Measurements from ENCODE around the gene GTF2A1.

GTF2A1 gene

DNA sequence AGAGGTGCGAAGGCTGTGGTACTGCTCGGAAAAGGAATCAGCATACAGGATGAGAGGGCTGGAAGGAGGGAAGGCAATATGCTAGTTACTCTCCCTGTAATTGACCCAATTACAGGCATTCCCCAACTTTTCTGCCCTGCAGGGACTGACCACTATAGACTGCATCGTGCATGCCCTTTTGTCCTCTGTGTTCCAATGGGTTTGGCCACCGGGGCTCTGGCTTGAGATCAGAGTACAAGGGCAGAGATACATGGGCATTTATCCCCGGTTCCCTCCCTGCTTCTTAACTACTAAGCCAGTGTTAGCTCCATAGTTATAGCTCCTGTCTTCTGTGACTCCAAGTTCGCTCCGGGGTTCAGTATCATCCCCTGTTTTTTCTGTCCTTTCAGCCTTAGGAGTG, 59.7 kb downstream of the GTF2A1 start:
- DNase-seq (ENCODE audit: low spot score): no peak
- in situ Hi-C loops (cut with MboI; ENCODE audit: low pct_unique_long_range_greater_than_20kb, low sequenced_read_pairs, unreplicated experiment): loop anchor here (10.0 kb wide), 1 partner anchor 176 kb away; no protein-coding TSS in a partner anchor
- TF ChIP-seq, protein P1, sequence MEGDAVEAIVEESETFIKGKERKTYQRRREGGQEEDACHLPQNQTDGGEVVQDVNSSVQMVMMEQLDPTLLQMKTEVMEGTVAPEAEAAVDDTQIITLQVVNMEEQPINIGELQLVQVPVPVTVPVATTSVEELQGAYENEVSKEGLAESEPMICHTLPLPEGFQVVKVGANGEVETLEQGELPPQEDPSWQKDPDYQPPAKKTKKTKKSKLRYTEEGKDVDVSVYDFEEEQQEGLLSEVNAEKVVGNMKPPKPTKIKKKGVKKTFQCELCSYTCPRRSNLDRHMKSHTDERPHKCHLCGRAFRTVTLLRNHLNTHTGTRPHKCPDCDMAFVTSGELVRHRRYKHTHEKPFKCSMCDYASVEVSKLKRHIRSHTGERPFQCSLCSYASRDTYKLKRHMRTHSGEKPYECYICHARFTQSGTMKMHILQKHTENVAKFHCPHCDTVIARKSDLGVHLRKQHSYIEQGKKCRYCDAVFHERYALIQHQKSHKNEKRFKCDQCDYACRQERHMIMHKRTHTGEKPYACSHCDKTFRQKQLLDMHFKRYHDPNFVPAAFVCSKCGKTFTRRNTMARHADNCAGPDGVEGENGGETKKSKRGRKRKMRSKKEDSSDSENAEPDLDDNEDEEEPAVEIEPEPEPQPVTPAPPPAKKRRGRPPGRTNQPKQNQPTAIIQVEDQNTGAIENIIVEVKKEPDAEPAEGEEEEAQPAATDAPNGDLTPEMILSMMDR (IDR thresholded peaks at IDR 0.05; ENCODE audit: extremely low read depth, insufficient read depth, missing control alignments): no peak

DNA sequence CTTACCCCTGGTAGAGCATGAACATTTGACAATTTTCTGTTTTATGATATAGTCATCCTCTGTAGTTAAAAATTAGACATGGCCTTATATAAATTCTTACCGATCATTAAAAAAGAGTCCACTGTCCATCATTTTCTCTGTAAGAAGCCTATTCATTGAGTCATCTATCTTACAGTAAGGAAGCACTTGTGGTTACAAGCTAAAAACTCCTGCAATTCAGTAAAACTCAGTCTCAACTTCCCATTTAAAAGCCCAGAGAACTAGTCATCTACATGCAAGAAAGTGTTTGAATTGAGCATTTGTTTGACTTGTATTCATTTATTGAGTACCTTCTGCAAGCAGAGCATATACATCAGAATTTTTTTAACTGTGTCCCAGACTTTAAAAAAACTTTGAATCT, 63.3 kb downstream of the GTF2A1 start:
- in situ Hi-C loops (cut with MboI; ENCODE audit: low pct_unique_long_range_greater_than_20kb, low sequenced_read_pairs, unreplicated experiment): no loop called here
- no peak for DNase-seq (ENCODE audit: low spot score)
- TF ChIP-seq, protein P1 (IDR thresholded peaks at IDR 0.05; ENCODE audit: extremely low read depth, insufficient read depth, missing control alignments): no peak

DNA sequence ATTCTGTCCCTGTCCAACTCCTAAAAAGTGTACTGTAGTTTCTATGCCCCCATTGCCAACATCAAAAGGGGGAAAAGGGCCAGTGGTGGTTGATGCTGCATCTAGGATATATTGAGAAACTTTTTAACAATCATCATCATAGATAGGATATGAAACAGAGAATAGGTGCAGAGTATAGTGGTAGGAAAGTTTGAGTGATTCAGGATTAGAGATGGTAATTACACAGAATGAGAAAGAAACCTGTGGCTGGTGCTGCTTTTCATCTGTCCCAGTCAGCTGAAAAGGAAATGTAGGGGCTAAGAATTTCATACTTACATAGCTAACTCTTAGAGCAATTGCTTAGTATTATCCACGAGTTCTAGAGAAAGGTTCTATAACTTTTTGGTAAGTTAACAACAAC, 67.6 kb downstream of the GTF2A1 start:
- in situ Hi-C loops (cut with MboI; ENCODE audit: low pct_unique_long_range_greater_than_20kb, low sequenced_read_pairs, unreplicated experiment): no loop called here
- TF ChIP-seq, protein P1 (IDR thresholded peaks at IDR 0.05; ENCODE audit: extremely low read depth, insufficient read depth, missing control alignments): no peak
- DNase-seq (ENCODE audit: low spot score): no peak

DNA sequence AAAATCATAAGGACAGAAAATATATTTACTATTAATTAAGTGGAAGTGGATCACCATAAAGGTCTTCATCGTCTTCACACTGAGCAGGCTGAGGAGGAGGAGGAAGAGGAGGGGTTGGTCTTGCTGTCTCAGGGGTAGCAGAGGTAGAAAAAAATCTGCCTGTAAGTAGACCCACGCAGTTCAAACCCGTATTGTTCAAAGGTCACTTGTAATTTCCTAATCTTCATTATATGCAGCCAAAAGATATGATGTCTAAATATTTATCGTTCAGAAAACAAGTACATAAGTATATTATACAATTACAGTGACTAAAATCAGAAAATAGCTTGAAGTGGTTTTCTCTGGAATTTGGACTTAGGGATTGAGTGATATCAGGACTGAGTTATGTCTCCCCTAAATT, 72.1 kb downstream of the GTF2A1 start:
- in situ Hi-C loops (cut with MboI; ENCODE audit: low pct_unique_long_range_greater_than_20kb, low sequenced_read_pairs, unreplicated experiment): no loop called here
- DNase-seq (ENCODE audit: low spot score): no peak
- TF ChIP-seq, protein P1 (IDR thresholded peaks at IDR 0.05; ENCODE audit: extremely low read depth, insufficient read depth, missing control alignments): no peak

DNA sequence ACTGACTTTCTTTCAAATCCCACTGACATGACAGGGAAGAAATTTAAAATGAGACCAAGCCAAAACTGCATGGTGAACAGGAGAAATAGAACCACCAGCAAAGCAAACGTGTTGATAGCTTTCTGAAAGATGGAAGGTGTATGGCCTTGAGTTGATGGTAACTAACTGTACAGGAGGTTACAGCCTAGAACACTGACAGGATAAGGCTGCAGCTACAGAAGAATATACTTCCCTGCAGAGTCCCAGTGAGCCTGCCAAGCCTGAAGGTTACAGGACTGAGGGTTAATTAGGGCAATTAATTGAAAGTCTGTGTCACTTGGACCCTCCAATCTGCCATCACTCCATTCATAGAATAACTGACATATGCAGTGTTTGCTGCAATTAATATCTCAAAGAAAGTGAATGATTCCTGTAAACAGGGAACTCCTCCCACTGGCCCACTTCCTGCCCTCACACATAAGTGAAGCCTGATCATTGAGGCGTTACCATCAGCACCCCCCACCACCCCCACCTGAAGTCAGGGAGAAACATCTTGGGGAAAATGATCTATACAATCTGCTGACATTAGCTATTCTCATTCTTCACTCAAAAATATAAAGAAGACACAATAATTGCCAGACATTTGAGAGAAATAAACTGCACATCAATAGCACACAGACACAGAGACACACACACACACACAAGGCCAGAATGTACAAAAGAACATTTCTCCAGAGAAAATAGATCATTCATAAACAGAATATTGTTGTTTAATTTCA, 73.4 kb downstream of the GTF2A1 start:
- in situ Hi-C loops (cut with MboI; ENCODE audit: low pct_unique_long_range_greater_than_20kb, low sequenced_read_pairs, unreplicated experiment): no loop called here

DNA sequence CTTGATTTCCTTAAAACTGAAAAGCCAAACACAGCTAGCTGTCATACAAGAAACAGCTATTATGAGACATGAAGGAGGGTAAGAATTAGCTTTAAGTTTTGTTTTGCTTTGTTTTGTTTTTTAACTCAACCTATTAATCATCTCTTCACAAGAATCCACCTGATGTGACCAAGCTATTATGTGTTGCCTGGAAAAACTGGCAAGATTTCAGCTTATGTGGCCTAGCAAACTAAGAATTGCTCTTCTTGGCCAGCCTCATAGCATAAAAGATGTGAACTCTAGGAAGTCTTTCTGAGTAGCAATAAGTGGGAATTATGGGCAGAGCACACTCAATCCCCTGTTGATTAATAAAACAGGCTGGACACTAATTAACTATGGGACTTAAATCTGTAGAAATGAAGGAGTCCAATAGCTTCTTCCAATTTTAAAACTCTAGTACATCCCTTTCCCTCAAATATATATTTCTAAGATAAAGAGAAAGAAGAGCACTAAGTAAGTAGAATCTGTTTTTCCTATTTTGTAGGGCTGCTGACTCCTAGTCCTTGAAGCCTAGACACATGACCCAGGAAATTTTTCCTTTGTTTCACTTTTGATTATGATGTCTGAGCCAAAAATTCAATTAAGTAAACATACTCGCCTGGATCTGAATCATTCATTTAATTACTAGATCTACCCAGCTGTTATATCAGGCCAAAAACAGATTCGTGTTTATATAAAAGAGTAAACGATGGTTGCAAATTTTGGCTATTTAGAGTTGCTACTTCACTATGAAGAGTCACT, 75.7 kb downstream of the GTF2A1 start:
- in situ Hi-C loops (cut with MboI; ENCODE audit: low pct_unique_long_range_greater_than_20kb, low sequenced_read_pairs, unreplicated experiment): no loop called here
- DNase-seq (ENCODE audit: low spot score): no peak

More for the DNA sequence above, 73.4 kb downstream of the GTF2A1 start:
- TF ChIP-seq, protein P1 (IDR thresholded peaks at IDR 0.05; ENCODE audit: extremely low read depth, insufficient read depth, missing control alignments): no peak
- no peak for DNase-seq (ENCODE audit: low spot score)

More for the DNA sequence above, 75.7 kb downstream of the GTF2A1 start:
- TF ChIP-seq, protein P1 (IDR thresholded peaks at IDR 0.05; ENCODE audit: extremely low read depth, insufficient read depth, missing control alignments): no peak
